AG04449 (cell line): Measurements from ENCODE around the gene ZNF524.

ENCODE experiments used
- CTCF ChIA-PET: fragments of 350-600 bp; formaldehyde crosslinking; extraction: SDS; loops from one replicate; lab custom pipeline; 2021; ENCODE audit warnings: antibody characterized with exemption; lab: Yijun Ruan, JAX
- POLR2A ChIA-PET: fragments of 400-600, 350-600 bp; formaldehyde crosslinking; extraction: SDS; loops from one replicate; lab custom pipeline; 2020; ENCODE audit warnings: antibody characterized with exemption, inconsistent platforms; lab: Yijun Ruan, JAX
- DNase-seq: peaks from one replicate; pipeline ENCODE4 v3.0.0-alpha.2; 2010; ENCODE audit warnings: low read depth, low spot score
- H3K4me3 ChIP-seq: 2 replicates; pipeline ENCODE4 v1.5.1; 2011; ENCODE audit warnings: low read depth, mild to moderate bottlenecking, control low read depth, low read length
- CTCF ChIP-seq: IDR thresholded peaks from one replicate; pipeline ENCODE4 v1.5.1; 2011; ENCODE audit warnings: mild to moderate bottlenecking, moderate library complexity, low read length, control low read depth, inconsistent platforms; ENCODE audit not compliant: insufficient read depth; ENCODE audit errors: missing control alignments

The ZNF524 gene

DNA sequence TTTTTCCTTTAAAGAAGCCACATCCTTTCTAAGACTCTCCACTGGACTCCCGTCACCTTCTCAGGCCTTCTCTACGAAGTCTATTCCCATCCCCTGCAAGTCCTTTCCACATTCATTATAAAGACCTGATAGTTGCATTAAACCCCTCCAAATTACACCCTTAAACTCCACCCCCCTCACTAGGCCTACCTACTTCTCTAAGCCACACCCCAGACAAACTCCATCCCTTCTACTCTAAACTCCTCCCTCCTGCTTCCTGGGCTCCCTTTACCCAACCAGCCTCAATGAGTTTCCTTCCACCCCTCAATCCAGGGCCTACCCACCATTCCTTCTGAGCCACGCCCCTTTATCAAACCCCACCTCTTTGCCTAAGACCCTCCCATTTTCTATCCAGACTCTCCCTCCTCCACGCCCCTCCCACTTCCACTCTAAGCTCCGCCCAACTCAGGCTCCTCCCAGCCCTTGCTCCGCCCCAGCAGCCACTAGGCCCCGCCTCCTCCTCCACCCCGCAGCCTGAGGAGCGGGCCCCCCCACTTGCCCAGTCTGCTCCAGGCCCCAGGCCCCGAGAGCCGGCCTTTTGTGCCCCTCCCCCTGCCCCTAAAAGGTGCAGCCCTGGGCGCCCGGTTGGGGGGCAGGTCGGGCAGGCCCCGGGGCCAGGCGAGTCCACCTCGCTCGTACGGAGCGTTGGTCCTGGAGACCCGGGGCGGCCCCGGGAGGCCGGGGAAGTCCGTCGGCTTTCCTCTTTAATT lies 1.2 kb upstream of the ZNF524 start:
- POLR2A ChIA-PET: interaction anchor here (0.6 to 1.6 kb wide), 10 partner anchors 11 to 209 kb away, joined by 3 to 6 read pairs (median 4); partner anchors contain the start of genes UBE2S and ZNF784
- H3K4me3 ChIP-seq: peak overlapping the region; percentile 87
- DNase-seq: peak; percentile 74
- no peak for TF ChIP-seq CTCF
- CTCF ChIA-PET: interaction anchor here (1.6 to 2.9 kb wide), 2 partner anchors 11 to 83 kb away, joined by 6 to 15 read pairs; no protein-coding TSS in a partner anchor

DNA sequence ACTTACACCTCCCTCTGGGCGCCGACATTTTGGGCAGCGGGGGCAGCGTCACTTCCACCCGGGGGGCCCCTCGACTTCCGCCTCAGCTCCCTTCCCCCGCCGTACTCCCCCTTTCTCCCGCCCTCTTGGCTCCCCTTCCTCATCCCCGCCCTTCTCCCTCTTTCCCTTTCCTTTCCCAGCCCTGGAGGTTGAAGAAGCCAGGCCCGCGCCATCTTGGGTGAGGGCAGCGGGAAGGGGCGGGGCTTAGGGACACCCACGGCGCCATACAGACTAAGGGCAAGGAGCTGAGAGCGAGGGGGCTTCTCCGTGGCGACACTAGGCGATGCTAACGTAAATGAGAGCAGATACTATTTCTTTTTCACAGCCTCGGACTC lies 633 bp upstream of the ZNF524 start, which contains the start of gene FIZ1:
FIZ1 (minus strand) TSS at position 50 of the 374 bp plus-strand sequence. CDS start 1,652 bp downstream, outside the sequence.
- no peak for TF ChIP-seq CTCF
- peak; percentile 88 for DNase-seq
- CTCF ChIA-PET: interaction anchor here (1.6 to 2.9 kb wide), 2 partner anchors 12 to 83 kb away, joined by 6 to 15 read pairs; no protein-coding TSS in a partner anchor
- peak within 1 kb of the TSS; percentile 87 for H3K4me3 ChIP-seq
- POLR2A ChIA-PET: interaction anchor here (0.7 to 1.6 kb wide), 10 partner anchors 12 to 210 kb away, joined by 3 to 6 read pairs (median 4); partner anchors contain the start of genes UBE2S and ZNF784

- ChIA-PET CTCF (interaction anchor here (2.9 kb wide), 1 partner anchor 85 kb away, joined by 15 read pairs; no protein-coding TSS in a partner anchor), POLR2A (no interaction called here)
- DNase-seq: no peak
- no peak for TF ChIP-seq CTCF
- H3K4me3 ChIP-seq: peak overlapping the region; percentile 87
Observed at GRCh38 chr19:55600662-55601028, 557 bp downstream of the ZNF524 start.

DNA sequence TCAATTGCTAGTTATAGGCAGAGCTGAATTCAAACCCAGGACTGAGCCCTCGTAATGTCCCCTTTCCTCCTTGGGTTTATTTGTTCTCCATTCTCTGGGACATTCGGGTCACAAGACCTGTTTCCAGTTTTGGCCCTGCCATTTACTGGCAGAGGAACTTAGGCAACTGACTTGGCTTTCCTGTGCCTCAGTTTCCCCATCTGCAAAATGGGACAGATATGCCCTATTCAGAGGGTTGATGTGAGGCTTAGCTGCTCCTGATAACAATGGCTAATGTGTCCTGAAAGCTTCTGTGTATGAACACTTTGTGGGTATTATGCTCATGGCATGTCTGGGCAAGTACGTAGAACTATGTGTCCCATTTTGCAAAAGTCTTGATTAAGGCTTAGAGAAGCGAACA lies 996 bp downstream of the ZNF524 start:
- ChIA-PET CTCF (interaction anchor here (0.8 to 2.9 kb wide), 2 partner anchors 85 to 133 kb away, joined by 3 to 15 read pairs; no protein-coding TSS in a partner anchor), POLR2A (no interaction called here)
- DNase-seq: no peak
- TF ChIP-seq CTCF: no peak
- peak overlapping the region; percentile 87 for H3K4me3 ChIP-seq

GRCh38 chr19:55602104-55603001 lies 2.3 kb downstream of the ZNF524 start:
- H3K4me3 ChIP-seq: no peak overlapping the region
- ChIA-PET POLR2A (no interaction called here), CTCF (no interaction called here)
- no peak for TF ChIP-seq CTCF
- DNase-seq: no peak

DNA sequence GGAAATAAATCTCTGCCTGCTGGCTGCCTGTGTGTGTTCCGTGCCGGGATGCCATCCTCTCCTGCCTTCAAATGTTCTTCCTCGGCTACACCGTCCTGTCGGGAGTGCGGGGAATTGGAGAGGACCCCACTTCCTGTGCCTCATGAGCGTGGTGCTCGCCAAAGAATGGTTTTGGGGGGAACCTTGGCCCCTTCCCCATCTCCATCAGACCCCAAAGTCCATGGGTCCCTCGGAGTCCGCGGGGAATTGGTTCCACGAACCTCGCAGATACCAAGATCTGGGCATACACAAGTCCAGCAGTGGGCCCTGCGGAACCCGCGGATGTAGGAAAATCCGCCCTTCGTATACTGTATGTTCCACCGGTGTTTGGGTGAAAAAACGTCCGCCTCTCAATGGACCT lies 3.0 kb downstream of the ZNF524 start:
- DNase-seq: no peak
- no peak for TF ChIP-seq CTCF
- CTCF ChIA-PET: no interaction called here
- POLR2A ChIA-PET: no interaction called here
- no peak overlapping the region for H3K4me3 ChIP-seq
